Neural cell (in vitro differentiated cells): ENCODE results near the gene PRAMEF15. TPM values are rescaled to one million over a fixed set of nuclear protein-coding genes. Genes with fewer than 3 reads are reported as not detected.
A peak's percentile ranks its signal among the peaks of the same experiment; 100 is the strongest.
"Not testable (repeated sequence)": the region's sequence is repeated elsewhere in the genome, so short reads cannot be mapped to it uniquely, and the experiment has no call there.

ENCODE experiments used
- H2AFZ ChIP-seq: fragments of 200-600, 300-800 bp; sonication (generic), shearing (Covaris generic); 2 replicates; pipeline ENCODE4 v1.6.0; 2014; ENCODE audit warnings: low read depth, mild to moderate bottlenecking, antibody characterized with exemption, low read length, moderate library complexity
- H3F3A ChIP-seq: fragments of 200-600 bp; shearing (Covaris generic); 2 replicates; pipeline ENCODE4 v1.6.1; 2016; ENCODE audit warnings: mild to moderate bottlenecking, moderate library complexity, mixed read lengths, antibody characterized with exemption, low read length; ENCODE audit not compliant: insufficient read depth, poor library complexity, severe bottlenecking
- H3K27ac ChIP-seq: fragments of 200-600, 300-800 bp; sonication (generic), shearing (Covaris generic); 2 replicates; pipeline ENCODE4 v1.5.1; 2014; ENCODE audit warnings: mild to moderate bottlenecking, low read length, moderate library complexity
- H3K27me3 ChIP-seq: fragments of 300-800, 200-600 bp; sonication (generic), shearing (Covaris generic); 2 replicates; pipeline ENCODE4 v1.6.0; 2014; ENCODE audit warnings: mild to moderate bottlenecking, low read depth, low read length, moderate library complexity; ENCODE audit not compliant: insufficient read depth
- H3K36me3 ChIP-seq: fragments of 300-800, 200-600 bp; sonication (generic), shearing (Covaris generic); 2 replicates; pipeline ENCODE4 v1.5.1; 2014; ENCODE audit warnings: mild to moderate bottlenecking, antibody characterized with exemption, low read length, moderate library complexity; ENCODE audit not compliant: insufficient read depth
- H3K4me2 ChIP-seq: fragments of 300-800, 200-600 bp; sonication (generic), shearing (Covaris generic); 2 replicates; pipeline ENCODE4 v1.6.0; 2014; ENCODE audit warnings: mild to moderate bottlenecking, low read length
- H3K4me3 ChIP-seq: fragments of 300-800, 200-600 bp; sonication (generic), shearing (Covaris generic); 2 replicates; pipeline ENCODE4 v1.5.1; 2014; ENCODE audit warnings: mild to moderate bottlenecking, low read length, moderate library complexity
- H3K79me2 ChIP-seq: fragments of 200-600 bp; shearing (Covaris generic); replicated peaks from 2 replicates; pipeline ENCODE4 v1.6.0; 2014; ENCODE audit warnings: mild to moderate bottlenecking, low read length, moderate library complexity; ENCODE audit not compliant: insufficient read depth
- H3K9ac ChIP-seq: fragments of 300-800, 200-600 bp; sonication (generic), shearing (Covaris generic); 2 replicates; pipeline ENCODE4 v1.6.1; 2016; ENCODE audit warnings: mild to moderate bottlenecking, low read length, mixed read lengths
- H3K9me2 ChIP-seq: fragments of 200-600 bp; shearing (Covaris generic); 2 replicates; pipeline ENCODE4 v1.6.1; 2016; ENCODE audit warnings: mild to moderate bottlenecking, low read length, mixed read lengths; ENCODE audit not compliant: insufficient read depth
- H3K9me3 ChIP-seq: fragments of 200-600, 300-800 bp; sonication (generic), shearing (Covaris generic); 2 replicates; pipeline ENCODE4 v1.6.1; 2016; ENCODE audit warnings: mild to moderate bottlenecking, mixed run types, low read length, moderate library complexity, mixed read lengths
- H4K20me1 ChIP-seq: fragments of 200-600 bp; shearing (Covaris generic); 2 replicates; pipeline ENCODE4 v1.6.1; 2016; ENCODE audit warnings: mild to moderate bottlenecking, mixed run types; ENCODE audit not compliant: insufficient read depth
- RAD21 ChIP-seq: fragments of 450-650 bp; conservative IDR thresholded peaks from 2 replicates; pipeline ENCODE4 v1.6.1; 2014; ENCODE audit warnings: antibody characterized with exemption, mild to moderate bottlenecking, moderate library complexity
- SMC3 ChIP-seq: fragments of 450-650 bp; conservative IDR thresholded peaks from 2 replicates; pipeline ENCODE4 v1.6.1; 2014; ENCODE audit warnings: antibody characterized with exemption, mild to moderate bottlenecking, moderate library complexity; ENCODE audit not compliant: poor library complexity
- polyA plus RNA-seq: library from polyadenylated mRNA; depleted of rRNA; stranded (reverse); fragments of >200 nt; gene quantifications from 2 replicates; pipeline ENCODE4 v1.2.3, GENCODE V29; 2014
- TF ChIP-seq, protein P1 (sequence below): fragments of 450-650 bp; IDR thresholded peaks from 2 replicates; pipeline ENCODE4 v1.5.1; 2014; ENCODE audit warnings: antibody characterized with exemption, mild to moderate bottlenecking, moderate library complexity; ENCODE audit not compliant: poor library complexity, severe bottlenecking

PRAMEF15 gene
- polyA plus RNA-seq, 1 donor from 2014 or later = not detected

DNA sequence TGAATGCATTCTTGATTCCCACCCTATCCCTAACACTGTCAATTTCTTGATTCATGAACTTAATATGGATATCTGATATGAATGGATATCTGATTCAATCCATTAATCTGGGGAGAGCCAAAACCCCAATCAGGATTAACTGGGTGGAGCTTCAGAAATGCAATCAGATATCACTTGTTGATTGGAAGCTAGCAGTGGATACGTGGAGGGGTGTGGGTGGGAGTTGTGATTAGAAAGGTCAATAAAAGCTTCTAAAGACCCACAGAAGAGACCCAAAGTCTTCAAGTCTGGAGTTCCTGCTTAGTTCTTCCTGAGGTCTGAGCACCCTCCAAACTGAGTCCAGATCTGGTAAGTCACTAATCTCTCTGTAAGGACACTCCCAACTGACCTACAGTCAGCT is 12.1 kb upstream of the PRAMEF15 start, which contains the start of gene PRAMEF33:
TSS of gene PRAMEF33 (plus strand) at position 301 of the 400 bp plus-strand sequence. CDS start 2,416 bp downstream, outside the sequence.
- H2AFZ ChIP-seq, H4K20me1 ChIP-seq, H3F3A ChIP-seq, H3K27me3 ChIP-seq, H3K9me3 ChIP-seq, H3K4me2 ChIP-seq, H3K79me2 ChIP-seq, H3K9me2 ChIP-seq, H3K36me3 ChIP-seq, H3K4me3 ChIP-seq, H3K27ac ChIP-seq, H3K9ac ChIP-seq: not testable (repeated sequence)

DNA sequence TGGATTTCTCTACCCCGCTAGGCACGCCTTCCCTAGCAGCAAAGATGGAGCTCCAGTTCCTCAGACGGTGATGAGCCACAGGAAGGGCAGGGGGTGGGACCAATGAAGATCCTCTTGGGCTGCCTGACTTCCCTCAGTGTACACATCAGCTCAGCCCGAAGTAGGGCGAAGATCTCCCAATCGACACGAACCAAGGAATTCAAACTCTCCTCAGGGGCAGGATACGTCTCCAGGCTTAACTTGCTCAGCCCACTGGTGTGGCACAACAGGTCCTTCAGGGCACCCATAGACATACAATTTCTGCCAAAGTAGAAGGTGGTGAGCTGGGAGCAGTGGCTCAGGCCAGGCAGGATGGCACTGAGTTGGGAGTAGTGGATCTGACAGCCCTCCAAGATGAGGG is 27.1 kb downstream of the PRAMEF15 start:
- H3K36me3 ChIP-seq, H3K27ac ChIP-seq, H2AFZ ChIP-seq, H3K27me3 ChIP-seq, H3K79me2 ChIP-seq, H4K20me1 ChIP-seq, H3K4me3 ChIP-seq, H3F3A ChIP-seq, H3K4me2 ChIP-seq, H3K9ac ChIP-seq, H3K9me3 ChIP-seq, H3K9me2 ChIP-seq: not testable (repeated sequence)

DNA sequence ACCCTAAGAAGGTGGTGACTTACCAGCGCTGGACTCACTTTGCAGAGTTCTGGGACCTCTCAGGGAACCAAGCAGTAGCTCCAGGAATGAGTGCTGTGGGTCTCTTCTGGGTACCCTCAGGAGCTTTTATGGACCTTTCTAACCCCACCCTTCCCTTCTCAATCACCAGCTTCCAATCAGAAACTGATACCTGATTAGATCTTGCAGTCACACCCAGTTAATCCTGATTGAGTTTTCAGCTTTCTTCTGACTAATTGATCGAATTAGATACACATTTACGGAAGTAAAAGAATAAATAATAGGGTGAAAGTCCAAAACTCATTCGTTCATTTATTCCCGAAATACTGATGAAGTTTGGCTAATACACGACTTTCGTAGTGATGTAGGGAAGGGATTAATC is 31.7 kb downstream of the PRAMEF15 start, which contains the start of gene PRAMEF14:
TSS of gene PRAMEF14 (minus strand) at position 101 of the 400 bp plus-strand sequence. CDS start 1,820 bp downstream, outside the sequence.
- not testable (repeated sequence) for H3K27me3 ChIP-seq, H3K9me3 ChIP-seq, H3K79me2 ChIP-seq, H3K36me3 ChIP-seq, H3K4me2 ChIP-seq, H3K27ac ChIP-seq, H3K4me3 ChIP-seq, H3F3A ChIP-seq, H2AFZ ChIP-seq, H4K20me1 ChIP-seq, H3K9me2 ChIP-seq, H3K9ac ChIP-seq

DNA sequence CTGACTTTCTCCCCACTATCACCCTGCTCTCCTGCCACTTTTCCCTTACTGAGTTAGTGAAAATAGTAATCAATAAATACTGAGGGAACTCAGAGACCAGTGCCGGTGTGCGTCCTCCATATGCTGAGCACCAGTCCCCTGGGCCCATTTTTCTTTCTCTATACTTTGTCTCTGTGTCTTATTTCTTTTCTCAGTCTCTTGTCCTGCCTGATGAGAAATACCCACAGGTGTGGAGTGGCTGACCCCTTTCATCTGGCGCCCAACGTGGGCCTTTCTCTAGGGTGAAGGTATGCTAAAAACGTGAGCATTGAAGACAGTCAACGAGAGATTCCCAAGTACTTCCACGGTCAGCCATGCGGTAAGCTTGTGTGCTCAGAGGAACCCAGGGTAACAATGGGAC is 38.1 kb downstream of the PRAMEF15 start:
- not testable (repeated sequence) for H3K9ac ChIP-seq, H2AFZ ChIP-seq, H3K4me3 ChIP-seq, H3K9me2 ChIP-seq, H3K79me2 ChIP-seq, H3K4me2 ChIP-seq, H3K27me3 ChIP-seq, H3F3A ChIP-seq, H3K36me3 ChIP-seq, H4K20me1 ChIP-seq, H3K9me3 ChIP-seq, H3K27ac ChIP-seq

DNA sequence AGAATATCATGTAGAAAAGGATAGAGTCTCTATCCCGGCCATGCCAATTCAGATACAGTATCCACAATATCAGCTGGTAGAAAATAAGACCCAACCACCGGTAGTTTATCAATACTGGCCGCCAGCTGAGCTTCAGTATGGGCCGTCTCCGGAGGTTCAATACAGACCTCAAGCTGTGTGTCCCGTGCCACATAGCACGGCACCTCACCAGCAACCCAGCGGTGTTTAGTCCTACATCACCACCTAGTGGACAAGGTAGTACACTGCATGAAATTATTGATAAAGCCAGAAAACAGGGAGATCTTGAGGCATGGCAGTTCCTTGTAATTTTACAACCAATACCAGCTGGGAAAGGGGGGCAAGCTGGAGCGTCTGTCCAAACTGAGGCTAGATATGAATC is 39.1 kb downstream of the PRAMEF15 start:
- H3K36me3 ChIP-seq, H2AFZ ChIP-seq, H3K4me3 ChIP-seq: not testable (repeated sequence)

DNA sequence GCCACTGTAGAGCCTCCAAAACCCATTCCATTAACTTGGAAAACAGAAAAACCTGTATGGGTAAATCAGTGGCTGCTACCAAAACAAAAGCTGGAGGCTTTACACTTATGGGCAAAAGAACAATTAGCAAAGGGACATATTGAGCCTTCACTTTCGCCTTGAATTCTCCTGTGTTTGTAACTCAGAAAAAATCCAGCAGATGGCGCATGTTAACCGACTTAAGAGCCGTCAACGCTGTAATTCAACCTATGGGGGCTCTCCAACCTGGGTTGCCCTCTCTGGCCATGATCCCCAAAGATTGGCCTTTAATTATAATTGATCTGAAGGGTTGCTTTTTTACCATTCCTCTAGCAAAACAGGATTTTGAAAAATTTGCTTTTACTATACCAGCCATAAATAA is 41.4 kb downstream of the PRAMEF15 start:
- not testable (repeated sequence) for H3K79me2 ChIP-seq, H3K9me2 ChIP-seq, H3F3A ChIP-seq, H3K9ac ChIP-seq, H3K4me2 ChIP-seq, H2AFZ ChIP-seq, H3K4me3 ChIP-seq, H3K27me3 ChIP-seq, H3K27ac ChIP-seq, H3K9me3 ChIP-seq, H3K36me3 ChIP-seq, H4K20me1 ChIP-seq
- TF ChIP-seq, protein P1, sequence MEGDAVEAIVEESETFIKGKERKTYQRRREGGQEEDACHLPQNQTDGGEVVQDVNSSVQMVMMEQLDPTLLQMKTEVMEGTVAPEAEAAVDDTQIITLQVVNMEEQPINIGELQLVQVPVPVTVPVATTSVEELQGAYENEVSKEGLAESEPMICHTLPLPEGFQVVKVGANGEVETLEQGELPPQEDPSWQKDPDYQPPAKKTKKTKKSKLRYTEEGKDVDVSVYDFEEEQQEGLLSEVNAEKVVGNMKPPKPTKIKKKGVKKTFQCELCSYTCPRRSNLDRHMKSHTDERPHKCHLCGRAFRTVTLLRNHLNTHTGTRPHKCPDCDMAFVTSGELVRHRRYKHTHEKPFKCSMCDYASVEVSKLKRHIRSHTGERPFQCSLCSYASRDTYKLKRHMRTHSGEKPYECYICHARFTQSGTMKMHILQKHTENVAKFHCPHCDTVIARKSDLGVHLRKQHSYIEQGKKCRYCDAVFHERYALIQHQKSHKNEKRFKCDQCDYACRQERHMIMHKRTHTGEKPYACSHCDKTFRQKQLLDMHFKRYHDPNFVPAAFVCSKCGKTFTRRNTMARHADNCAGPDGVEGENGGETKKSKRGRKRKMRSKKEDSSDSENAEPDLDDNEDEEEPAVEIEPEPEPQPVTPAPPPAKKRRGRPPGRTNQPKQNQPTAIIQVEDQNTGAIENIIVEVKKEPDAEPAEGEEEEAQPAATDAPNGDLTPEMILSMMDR = peak; percentile 80
- TF ChIP-seq RAD21 (peak; percentile 74), SMC3 (peak; percentile 85)

More for the DNA sequence above, 39.1 kb downstream of the PRAMEF15 start:
- H3K27ac ChIP-seq, H3K9ac ChIP-seq, H4K20me1 ChIP-seq, H3K9me3 ChIP-seq, H3K9me2 ChIP-seq, H3K27me3 ChIP-seq, H3K4me2 ChIP-seq, H3F3A ChIP-seq, H3K79me2 ChIP-seq: not testable (repeated sequence)

DNA sequence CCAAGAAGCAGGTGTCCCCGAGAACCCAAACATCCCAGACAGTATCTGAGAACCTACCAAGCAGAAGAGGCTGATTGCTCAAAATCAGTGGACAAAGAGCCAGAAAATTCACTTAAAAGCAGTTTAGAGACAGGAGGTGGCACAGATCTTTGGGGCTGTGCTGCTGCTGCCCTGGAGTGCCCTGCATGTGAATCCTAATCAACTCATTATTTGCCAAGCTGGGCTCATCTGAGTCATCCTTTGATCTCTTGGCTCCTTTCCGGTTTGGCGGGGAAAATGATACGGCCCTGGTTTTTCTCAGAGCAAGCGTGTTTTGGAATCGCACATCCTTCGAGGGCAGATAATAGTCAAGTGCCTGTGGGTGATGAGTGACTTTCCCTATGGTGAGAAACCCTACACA is 47.0 kb downstream of the PRAMEF15 start:
- not testable (repeated sequence) for H3F3A ChIP-seq, H3K9me2 ChIP-seq, H3K9ac ChIP-seq, H3K4me3 ChIP-seq, H3K4me2 ChIP-seq, H3K9me3 ChIP-seq, H3K79me2 ChIP-seq, H3K36me3 ChIP-seq, H3K27ac ChIP-seq, H3K27me3 ChIP-seq, H4K20me1 ChIP-seq, H2AFZ ChIP-seq
